ENCODE data around the gene MRGPRF.

Gene MRGPRF

GRCh38 chr11:68993546-68993945 lies 19.5 kb downstream of the MRGPRF start:
- no peaks in the 10 kb centered on the region for H3K79me2 ChIP-seq (ENCODE audit: insufficient read depth, low read length)
- H3K4me3 ChIP-seq (ENCODE audit: low read length, poor library complexity, severe bottlenecking), result no peak overlapping the region
- no peak overlapping the region for H2AFZ ChIP-seq (ENCODE audit: low read length)
- no peak overlapping the region for H3K4me2 ChIP-seq (ENCODE audit: low read depth, low read length, poor library complexity, severe bottlenecking)
- no peak overlapping the region for H3K9ac ChIP-seq (ENCODE audit: low read depth, low read length, poor library complexity, severe bottlenecking)
- no peaks in the 10 kb centered on the region for H4K20me1 ChIP-seq (ENCODE audit: insufficient read depth, low read length, poor library complexity, severe bottlenecking)
- H3K36me3 ChIP-seq (ENCODE audit: insufficient read depth, low read length), result no peaks in the 10 kb centered on the region
- H3K9me2 ChIP-seq (replicated peaks; ENCODE audit: low read depth, low read length), result no peaks in the 10 kb centered on the region
- no peaks in the 10 kb centered on the region for H3K4me1 ChIP-seq (ENCODE audit: insufficient read depth, low read length, poor library complexity, severe bottlenecking)
- no peaks in the 10 kb centered on the region for H3K27me3 ChIP-seq (ENCODE audit: insufficient read depth, low read length, poor library complexity, severe bottlenecking)
- no peaks in the 10 kb centered on the region for H3F3A ChIP-seq (ENCODE audit: low read depth)
- H3K9me3 ChIP-seq (ENCODE audit: insufficient read depth, low read depth, low read length), result no peaks in the 10 kb centered on the region
- TF ChIP-seq CTCF (conservative IDR thresholded peaks at IDR 0.05; ENCODE audit: low read length) (no peak), EZH2phosphoT487 (IDR thresholded peaks at IDR 0.05; ENCODE audit: borderline replicate concordance) (no peak)

- H4K20me1 ChIP-seq (ENCODE audit: insufficient read depth, low read length, poor library complexity, severe bottlenecking), result no peaks in the 10 kb centered on the region
- no peak overlapping the region for H3K9ac ChIP-seq (ENCODE audit: low read depth, low read length, poor library complexity, severe bottlenecking)
- no peak for TF ChIP-seq EZH2phosphoT487 (IDR thresholded peaks at IDR 0.05; ENCODE audit: borderline replicate concordance)
- TF ChIP-seq CTCF (conservative IDR thresholded peaks at IDR 0.05; ENCODE audit: low read length), result no peak
- no peaks in the 10 kb centered on the region for H3K36me3 ChIP-seq (ENCODE audit: insufficient read depth, low read length)
- no peak overlapping the region for H3K4me2 ChIP-seq (ENCODE audit: low read depth, low read length, poor library complexity, severe bottlenecking)
- H3K4me3 ChIP-seq (ENCODE audit: low read length, poor library complexity, severe bottlenecking), result no peak overlapping the region
- H2AFZ ChIP-seq (ENCODE audit: low read length), result no peak overlapping the region
- no peaks in the 10 kb centered on the region for H3F3A ChIP-seq (ENCODE audit: low read depth)
- no peaks in the 10 kb centered on the region for H3K9me3 ChIP-seq (ENCODE audit: insufficient read depth, low read depth, low read length)
- no peaks in the 10 kb centered on the region for H3K27me3 ChIP-seq (ENCODE audit: insufficient read depth, low read length, poor library complexity, severe bottlenecking)
- no peaks in the 10 kb centered on the region for H3K9me2 ChIP-seq (replicated peaks; ENCODE audit: low read depth, low read length)
- no peaks in the 10 kb centered on the region for H3K4me1 ChIP-seq (ENCODE audit: insufficient read depth, low read length, poor library complexity, severe bottlenecking)
- no peaks in the 10 kb centered on the region for H3K79me2 ChIP-seq (ENCODE audit: insufficient read depth, low read length)
Measured at GRCh38 chr11:68992743-68993255, 20.2 kb downstream of the MRGPRF start.

- no peak overlapping the region for H2AFZ ChIP-seq (ENCODE audit: low read length)
- no peak overlapping the region for H3K4me3 ChIP-seq (ENCODE audit: low read length, poor library complexity, severe bottlenecking)
- no peaks in the 10 kb centered on the region for H4K20me1 ChIP-seq (ENCODE audit: insufficient read depth, low read length, poor library complexity, severe bottlenecking)
- H3K4me2 ChIP-seq (ENCODE audit: low read depth, low read length, poor library complexity, severe bottlenecking), result no peak overlapping the region
- H3K36me3 ChIP-seq (ENCODE audit: insufficient read depth, low read length), result no peaks in the 10 kb centered on the region
- H3K9me2 ChIP-seq (replicated peaks; ENCODE audit: low read depth, low read length), result no peaks in the 10 kb centered on the region
- no peaks in the 10 kb centered on the region for H3F3A ChIP-seq (ENCODE audit: low read depth)
- H3K27me3 ChIP-seq (ENCODE audit: insufficient read depth, low read length, poor library complexity, severe bottlenecking), result no peaks in the 10 kb centered on the region
- 0 out of 2 replicates have a peak, but pooled peaks cover 4% of the 10 kb centered on the region for H3K9me3 ChIP-seq (ENCODE audit: insufficient read depth, low read depth, low read length)
- TF ChIP-seq CTCF (conservative IDR thresholded peaks at IDR 0.05; ENCODE audit: low read length) (no peak), EZH2phosphoT487 (IDR thresholded peaks at IDR 0.05; ENCODE audit: borderline replicate concordance) (no peak)
- H3K79me2 ChIP-seq (ENCODE audit: insufficient read depth, low read length), result no peaks in the 10 kb centered on the region
- H3K4me1 ChIP-seq (ENCODE audit: insufficient read depth, low read length, poor library complexity, severe bottlenecking), result no peaks in the 10 kb centered on the region
- no peak overlapping the region for H3K9ac ChIP-seq (ENCODE audit: low read depth, low read length, poor library complexity, severe bottlenecking)
Measured at GRCh38 chr11:68990995-68991780, 21.9 kb downstream of the MRGPRF start.

Measured in Loucy (cell line).